ENCODE measurements around the gene RASSF4.

- TF ChIP-seq GATA3 (IDR thresholded peaks at IDR 0.05; ENCODE audit: low read depth, low read length), result no peak
- TF ChIP-seq GATA2 (IDR thresholded peaks at IDR 0.05; ENCODE audit: low read depth, low read length), result no peak
Measured at GRCh38 chr10:44936314-44936975, 23.2 kb upstream of the RASSF4 start.

Data from SH-SY5Y (cell line).